Tibial nerve (tissue), 4 donors: ENCODE data around the gene CFI. TPM values are rescaled to one million over a fixed set of nuclear protein-coding genes. Genes with fewer than 3 reads are reported as not detected.
A peak's percentile ranks its signal among the peaks of the same experiment; 100 is the strongest.

Experiments
- DNase-seq, 2 donors: peaks; one replicate each; pipeline ENCODE4 v3.0.0-alpha.2; 2019; ENCODE audit warnings: low spot score in 2 of 2
- H3K27ac ChIP-seq, 4 donors: fragments of 200-600 bp; sonication (generic) in 3 of 4; one replicate each; pipeline ENCODE4 v1.5.1; 2017 to 2019; ENCODE audit warnings: mild to moderate bottlenecking in 1 of 4
- H3K27me3 ChIP-seq, 2 donors: fragments of 200-600 bp; sonication (generic) in 1 of 2; one replicate each; pipeline versions ENCODE4 v1.5.1 to v1.6.0; 2017 to 2019
- H3K36me3 ChIP-seq, 3 donors: fragments of 200-600 bp; sonication (generic); one replicate each; pipeline ENCODE4 v1.5.1; 2018 to 2019
- H3K4me1 ChIP-seq, 4 donors: fragments of 200-600 bp; sonication (generic) in 3 of 4; one replicate each; pipeline ENCODE4 v1.5.1; 2017 to 2019
- H3K4me3 ChIP-seq, 4 donors: fragments of 200-600 bp; sonication (generic) in 3 of 4; one replicate each; pipeline ENCODE4 v1.5.1; 2017 to 2019; ENCODE audit warnings: mild to moderate bottlenecking in 1 of 4, moderate library complexity in 1 of 4
- H3K9me3 ChIP-seq, 4 donors: fragments of 200-600 bp; sonication (generic) in 3 of 4; one replicate each; pipeline ENCODE4 v1.5.1; 2017 to 2019
- CTCF ChIP-seq, 5 experiments: fragments of 200-600 bp in 3 of 5; fragments of 450-650 bp in 2 of 5; sonication (generic) in 3 of 5; IDR thresholded peaks; one replicate each; pipeline ENCODE4 v1.5.1; 2016 to 2019; ENCODE audit warnings: antibody characterized with exemption in 5 of 5, mild to moderate bottlenecking in 3 of 5, moderate library complexity in 2 of 5
- EP300 ChIP-seq, 2 donors: sonication (generic); formaldehyde crosslinking; IDR thresholded peaks; one replicate each; pipeline ENCODE4 v1.6.1; 2017; ENCODE audit warnings: antibody characterized with exemption in 2 of 2, mild to moderate bottlenecking in 1 of 2
- POLR2A ChIP-seq, 2 donors: fragments of 450-650 bp; IDR thresholded peaks; one replicate each; pipeline ENCODE4 v1.6.1; 2017; ENCODE audit warnings: antibody characterized with exemption in 2 of 2, mild to moderate bottlenecking in 2 of 2, moderate library complexity in 2 of 2
- WGBS, 2 donors: methylation state at CpG; one replicate each; pipeline ENCODE4 v1.1.5; 2018; 5-methylcytosine and 5-hydroxymethylcytosine counted together
- total RNA-seq, 4 donors: library from RNA; depleted of rRNA; stranded (reverse); fragments of >200 nt; gene quantifications; one replicate each; pipeline ENCODE4 v1.1.0, GENCODE V29; 2016

CFI gene
- total RNA-seq, 4 donors from 2014 or later, result 23.7 to 34.3 (median 26.6) TPM

- peak in 1 of 2 donors; percentile 24 for TF ChIP-seq POLR2A (IDR thresholded peaks at IDR 0.05)
- no peak for TF ChIP-seq CTCF (IDR thresholded peaks at IDR 0.05)
- TF ChIP-seq EP300 (IDR thresholded peaks at IDR 0.05), result peak; percentile 85 to 88
Observed at GRCh38 chr4:109815151-109816081, 13.6 kb upstream of the CFI start, which contains the start of gene GAR1. TSS of gene GAR1 (plus strand) at chr4:109815762. CDS start at chr4:109816165, 403 bp downstream.

GRCh38 chr4:109811707-109812106, 9.9 kb upstream of the CFI start:
- TF ChIP-seq CTCF (IDR thresholded peaks at IDR 0.05) (no peak), POLR2A (IDR thresholded peaks at IDR 0.05) (no peak), EP300 (IDR thresholded peaks at IDR 0.05) (no peak)
- H3K27ac ChIP-seq, result no peak overlapping the region
- no peak for DNase-seq
- H3K36me3 ChIP-seq, result no peaks in the 10 kb centered on the region
- peaks cover 0 to 7% (median 3%) of the 10 kb centered on the region in 4 donors for H3K4me1 ChIP-seq
- H3K4me3 ChIP-seq, result no peak overlapping the region
- WGBS, 2 donors, result 62 to 64% methylated on average over 3 of the region's 3 CpGs
- H3K27me3 ChIP-seq, result no peaks in the 10 kb centered on the region
- no peaks in the 10 kb centered on the region for H3K9me3 ChIP-seq

More at GRCh38 chr4:109815151-109816081, 13.6 kb upstream of the CFI start, which contains the start of gene GAR1:
- Histone ChIP-seq H3K4me3 (peak within 1 kb of the TSS; percentile 45 to 82 (median 78)), H3K27ac (peak within 1 kb of the TSS; percentile 60 to 90 (median 80)), H3K36me3 (peaks cover 0 to 15% (median 0%) of the 10 kb centered on the region in 3 donors), H3K4me1 (peaks cover 0 to 32% (median 10%) of the 10 kb centered on the region in 4 donors), H3K9me3 (no peaks in the 10 kb centered on the region), H3K27me3 (no peaks in the 10 kb centered on the region)
- peak; percentile 67 to 77 for DNase-seq
- WGBS, 2 donors, result 0 to 1% methylated on average over 53 of the region's 53 CpGs

- TF ChIP-seq EP300 (IDR thresholded peaks at IDR 0.05) (no peak), CTCF (IDR thresholded peaks at IDR 0.05) (no peak), POLR2A (IDR thresholded peaks at IDR 0.05) (no peak)
- H3K27ac ChIP-seq, result no peak overlapping the region
- 63 to 68% methylated on average over 11 of the region's 11 CpGs for WGBS, 2 donors
- DNase-seq, result no peak
- no peak overlapping the region for H3K4me3 ChIP-seq
- H3K9me3 ChIP-seq, result no peaks in the 10 kb centered on the region
- no peaks in the 10 kb centered on the region for H3K4me1 ChIP-seq
- no peaks in the 10 kb centered on the region for H3K36me3 ChIP-seq
- H3K27me3 ChIP-seq, result no peaks in the 10 kb centered on the region
Observed at GRCh38 chr4:109810552-109811387, 9.0 kb upstream of the CFI start.

- Histone ChIP-seq H3K27me3 (no peaks in the 10 kb centered on the region), H3K4me1 (no peaks in the 10 kb centered on the region), H3K36me3 (no peaks in the 10 kb centered on the region), H3K4me3 (no peak overlapping the region), H3K9me3 (no peaks in the 10 kb centered on the region), H3K27ac (no peak overlapping the region)
- no peak for DNase-seq
- 90 to 96% methylated on average over 2 of the region's 2 CpGs for WGBS, 2 donors
- TF ChIP-seq CTCF (IDR thresholded peaks at IDR 0.05) (no peak), EP300 (IDR thresholded peaks at IDR 0.05) (no peak), POLR2A (IDR thresholded peaks at IDR 0.05) (no peak)
Observed at GRCh38 chr4:109809655-109810054, 7.9 kb upstream of the CFI start.
